ENCODE data around the gene CAMKMT.

Gene CAMKMT

DNA sequence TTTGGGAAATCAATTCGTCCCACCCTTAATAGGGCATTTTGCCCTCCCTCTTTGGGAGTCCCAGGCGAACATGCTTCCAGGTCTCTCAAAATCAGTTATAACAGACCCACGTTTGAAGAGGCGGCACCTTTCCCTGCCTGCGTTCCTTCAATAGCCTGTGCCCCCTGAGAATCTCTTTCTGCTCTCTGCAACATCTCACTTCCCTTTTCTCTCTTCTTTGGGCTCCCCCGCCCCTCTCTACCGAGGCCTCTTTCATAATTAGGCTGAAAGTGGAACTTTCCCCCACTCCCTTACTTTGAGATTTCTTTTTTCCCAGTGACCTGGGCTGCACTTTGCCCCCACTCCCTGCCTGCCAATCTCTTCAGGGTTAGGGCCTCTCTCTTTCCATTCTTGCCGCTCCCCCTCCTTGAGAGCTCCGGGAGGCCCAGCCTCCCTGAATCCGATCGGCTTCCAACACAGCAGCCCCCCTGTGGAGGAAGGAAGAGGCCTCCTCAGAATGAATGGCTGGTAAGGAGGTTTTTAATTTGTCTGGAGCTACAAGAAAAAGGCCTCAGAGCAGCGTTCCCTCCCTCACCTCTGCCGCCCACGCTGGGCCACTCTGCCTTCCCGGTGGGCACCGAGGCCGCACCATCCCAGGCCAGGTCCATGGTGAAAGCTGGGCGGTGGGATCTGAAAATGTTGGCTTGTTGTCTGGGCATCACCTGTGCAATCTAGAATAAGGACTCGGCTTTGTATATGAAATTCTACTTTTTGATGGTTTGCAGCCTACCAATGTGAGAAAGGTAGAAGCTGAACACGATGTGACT, 417.1 kb downstream of the CAMKMT start:
- DNase-seq, result no peak

GRCh38 chr2:44779793-44780192, 418.0 kb downstream of the CAMKMT start:
- DNase-seq, result no peak

DNA sequence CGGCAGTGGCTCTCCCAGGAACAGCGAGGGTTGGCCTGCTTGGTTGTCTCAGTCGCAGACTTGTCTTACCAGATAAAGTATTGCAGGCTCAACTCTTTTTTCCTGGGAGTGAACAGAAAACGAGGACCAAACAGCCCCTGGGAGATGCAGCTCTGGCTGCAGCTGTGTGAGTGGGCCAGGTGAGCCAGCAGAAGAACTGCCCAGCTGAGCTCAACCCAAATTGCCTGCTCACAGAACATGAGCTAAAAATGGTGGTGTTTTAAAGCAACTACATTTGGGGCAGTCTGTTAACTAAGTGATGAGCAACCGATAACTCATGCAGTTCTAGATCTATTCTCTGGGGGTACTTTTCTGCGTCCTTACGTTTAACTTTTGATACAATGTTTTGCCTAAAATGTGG, 418.7 kb downstream of the CAMKMT start:
- no peak for DNase-seq

- DNase-seq, result no peak
These were observed 423.7 kb downstream of the CAMKMT start for GRCh38 chr2:44785433-44785832.

- DNase-seq, result no peak
These were observed 424.5 kb downstream of the CAMKMT start for GRCh38 chr2:44786045-44786816.

DNA sequence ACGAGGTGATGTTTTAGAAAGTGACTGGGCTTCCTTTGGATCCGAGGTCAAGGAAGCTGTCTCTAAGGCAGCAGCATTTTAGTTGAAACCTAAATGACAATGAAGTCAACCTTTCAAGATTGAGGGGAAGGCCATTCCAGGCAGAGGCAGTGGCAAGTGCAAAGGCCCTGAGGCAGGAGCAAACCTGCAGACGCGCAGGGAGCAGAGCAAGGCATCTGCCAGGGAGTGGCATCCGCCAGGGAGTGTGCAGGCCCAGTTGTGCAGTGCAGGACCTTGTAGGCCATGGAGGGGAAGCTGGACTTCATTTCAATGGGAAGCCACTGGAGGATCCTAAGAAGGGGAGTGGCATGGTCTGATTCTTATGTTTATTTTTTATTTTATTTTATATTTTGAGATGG, 425.1 kb downstream of the CAMKMT start:
- DNase-seq, result no peak

GRCh38 chr2:44787663-44788062, 425.9 kb downstream of the CAMKMT start:
- no peak for DNase-seq

- no peak for DNase-seq
These were observed 427.7 kb downstream of the CAMKMT start for GRCh38 chr2:44789446-44789845.

- no peak for DNase-seq
These were observed 428.4 kb downstream of the CAMKMT start for GRCh38 chr2:44789971-44790721.

- no peak for DNase-seq
These were observed 431.6 kb downstream of the CAMKMT start for GRCh38 chr2:44793322-44793870.

DNA sequence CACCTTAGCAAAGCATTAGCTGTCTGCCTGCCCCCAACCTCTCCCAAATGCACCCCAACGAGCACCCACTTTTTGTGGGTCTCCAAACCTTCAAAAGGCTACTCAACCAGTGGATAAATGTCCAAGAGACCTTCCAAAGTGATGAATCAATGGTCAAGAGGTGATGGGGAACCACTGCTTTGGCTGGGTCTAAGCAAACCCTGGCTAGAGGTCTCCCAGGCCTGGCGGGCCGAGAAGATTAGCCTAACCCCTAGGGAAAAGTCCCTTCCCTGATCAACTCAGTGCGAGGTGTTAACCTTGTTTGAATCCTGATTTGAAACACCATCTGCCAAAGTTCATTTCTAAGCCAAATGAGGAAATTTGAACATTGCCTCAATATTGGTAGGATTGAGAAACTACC, 435.0 kb downstream of the CAMKMT start:
- DNase-seq, result no peak

DNA sequence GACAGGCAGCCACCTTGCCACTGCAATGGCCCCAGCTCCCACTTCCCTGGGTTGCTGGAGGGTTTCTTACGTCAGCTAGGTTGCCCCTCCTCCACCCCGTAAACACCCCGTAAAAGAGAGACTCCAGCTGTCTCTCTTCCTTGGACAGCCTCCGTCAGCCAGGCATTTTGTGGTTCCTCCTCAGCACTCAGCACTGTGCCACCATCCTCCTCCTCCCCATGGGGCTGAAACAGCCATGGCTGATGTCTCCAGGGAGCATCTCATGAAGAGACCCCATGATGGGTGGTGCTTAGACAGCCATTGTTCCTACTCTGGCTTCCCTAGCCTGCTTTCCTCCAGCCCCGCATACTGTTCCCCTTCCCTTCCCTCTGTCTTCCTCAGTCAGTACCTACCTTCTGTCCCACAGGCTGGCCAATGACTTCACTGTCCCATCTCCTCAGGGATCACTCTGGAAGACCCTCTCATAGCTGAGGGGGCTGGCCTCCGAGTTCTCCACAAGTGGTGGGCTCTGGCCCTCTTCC, 436.5 kb downstream of the CAMKMT start:
- DNase-seq, result no peak

DNA sequence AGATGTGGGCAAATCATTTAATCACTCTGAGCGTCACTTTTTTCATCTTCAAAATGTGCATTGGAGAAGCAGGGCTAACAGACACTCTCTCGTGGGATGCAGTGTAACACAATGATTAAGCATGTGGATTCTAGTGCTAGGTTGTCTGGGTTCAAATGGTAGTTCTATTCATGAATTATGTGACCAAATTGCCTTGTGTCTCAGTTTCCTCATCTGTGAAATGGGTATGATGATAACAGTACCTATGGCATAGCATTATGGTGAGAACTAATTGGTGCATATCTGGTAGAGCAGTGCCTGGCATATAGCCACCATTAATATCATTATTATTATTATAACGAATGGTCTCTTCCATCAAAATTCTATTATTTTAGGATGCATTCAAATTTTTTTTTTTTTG, 437.4 kb downstream of the CAMKMT start:
- DNase-seq, result no peak

DNA sequence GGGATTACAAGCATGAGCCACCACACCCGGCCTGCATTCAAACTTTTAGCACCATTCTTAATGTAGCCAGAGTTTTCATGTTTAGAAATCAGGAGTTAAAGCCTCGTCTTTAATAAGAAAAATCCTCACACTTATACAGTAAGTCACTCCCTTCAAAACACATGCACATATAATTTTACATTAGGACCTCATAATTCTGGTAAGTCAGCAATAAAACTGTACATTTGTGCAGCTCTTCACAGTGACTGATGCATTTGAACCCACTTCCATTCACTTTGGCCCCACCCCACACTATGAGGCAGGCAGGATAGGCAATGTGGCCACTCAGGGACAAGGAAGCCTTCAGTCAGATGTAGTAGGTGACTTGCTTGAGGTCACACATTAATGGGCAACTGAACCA, 438.0 kb downstream of the CAMKMT start:
- no peak for DNase-seq

- DNase-seq, result no peak
These were observed 439.6 kb downstream of the CAMKMT start for GRCh38 chr2:44801289-44801840.

DNA sequence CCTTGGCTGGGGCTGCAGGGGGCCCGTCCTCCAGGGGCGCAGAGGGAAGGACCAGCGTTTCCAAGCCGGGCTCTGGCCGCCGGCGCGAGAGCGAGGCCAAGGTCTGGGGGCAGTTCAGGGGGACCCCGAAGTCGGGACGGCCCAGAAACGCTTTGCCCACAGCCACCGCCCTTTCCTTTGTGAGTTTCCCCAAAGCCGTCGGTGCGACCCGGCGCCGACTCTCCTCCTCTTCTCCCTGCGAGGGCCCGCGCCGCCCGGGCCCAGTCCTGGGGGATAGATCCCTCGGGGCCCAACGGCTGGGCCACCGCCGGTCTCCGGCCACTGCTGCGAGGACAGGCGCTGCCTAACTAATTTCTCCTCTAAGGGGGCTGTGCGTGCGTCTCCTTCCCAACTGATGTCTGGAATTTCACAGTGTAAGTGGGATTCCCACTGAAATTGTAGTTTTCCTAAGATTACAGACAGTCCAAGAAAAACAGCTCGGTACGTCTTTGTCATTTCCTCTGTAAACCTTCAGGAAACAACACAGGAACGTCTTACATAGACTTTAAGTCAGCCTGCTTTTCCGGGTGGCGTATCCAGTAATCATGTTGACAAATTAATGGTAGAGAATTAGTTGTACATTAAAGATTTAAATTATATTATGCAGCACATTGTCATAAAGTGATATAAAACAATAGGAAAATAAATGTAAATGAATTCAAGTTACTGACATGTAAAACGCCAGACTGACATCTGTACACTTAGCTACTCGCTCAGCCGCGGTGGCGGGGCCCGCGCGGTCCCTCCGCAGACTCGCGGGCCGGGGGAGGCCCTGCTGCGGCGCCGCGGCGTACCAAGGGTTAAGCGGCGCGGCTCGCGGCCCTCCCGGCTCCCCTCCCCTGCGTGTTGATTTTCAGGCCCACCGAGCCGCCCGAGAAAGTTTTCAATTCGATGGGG, 440.4 kb downstream of the CAMKMT start:
- no peak for DNase-seq

DNA sequence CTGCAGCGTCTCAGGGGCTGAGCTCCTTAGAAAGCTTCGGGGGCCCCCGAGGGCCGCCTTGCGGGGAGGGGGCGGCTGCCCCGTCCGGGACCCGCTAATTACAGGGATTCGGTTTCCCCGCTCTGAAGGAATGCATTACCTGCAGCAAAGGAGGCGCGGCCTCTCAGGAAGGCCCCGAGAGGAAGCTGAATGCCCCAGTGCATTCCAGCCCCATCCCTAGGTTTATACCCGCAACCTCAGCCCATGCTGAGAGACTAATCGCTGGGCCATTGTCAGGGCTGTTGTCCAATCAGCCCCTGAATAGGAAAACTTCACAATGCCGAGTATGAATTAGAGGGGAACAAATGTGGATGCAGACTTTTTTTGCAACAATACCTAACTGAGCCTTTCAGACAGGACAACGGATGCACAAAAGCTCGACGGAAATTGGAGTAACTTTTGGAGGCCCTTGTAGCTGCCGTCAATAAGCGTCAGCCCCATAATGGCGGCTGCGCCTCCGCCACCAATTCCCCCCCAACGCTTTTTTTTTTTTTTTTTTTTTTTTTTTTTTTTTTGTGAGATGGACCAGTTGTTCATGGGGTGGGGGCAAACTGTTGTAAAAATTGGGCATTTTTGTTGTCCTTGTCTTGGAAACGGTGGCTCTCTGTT, 441.2 kb downstream of the CAMKMT start:
- DNase-seq, result no peak

DNA sequence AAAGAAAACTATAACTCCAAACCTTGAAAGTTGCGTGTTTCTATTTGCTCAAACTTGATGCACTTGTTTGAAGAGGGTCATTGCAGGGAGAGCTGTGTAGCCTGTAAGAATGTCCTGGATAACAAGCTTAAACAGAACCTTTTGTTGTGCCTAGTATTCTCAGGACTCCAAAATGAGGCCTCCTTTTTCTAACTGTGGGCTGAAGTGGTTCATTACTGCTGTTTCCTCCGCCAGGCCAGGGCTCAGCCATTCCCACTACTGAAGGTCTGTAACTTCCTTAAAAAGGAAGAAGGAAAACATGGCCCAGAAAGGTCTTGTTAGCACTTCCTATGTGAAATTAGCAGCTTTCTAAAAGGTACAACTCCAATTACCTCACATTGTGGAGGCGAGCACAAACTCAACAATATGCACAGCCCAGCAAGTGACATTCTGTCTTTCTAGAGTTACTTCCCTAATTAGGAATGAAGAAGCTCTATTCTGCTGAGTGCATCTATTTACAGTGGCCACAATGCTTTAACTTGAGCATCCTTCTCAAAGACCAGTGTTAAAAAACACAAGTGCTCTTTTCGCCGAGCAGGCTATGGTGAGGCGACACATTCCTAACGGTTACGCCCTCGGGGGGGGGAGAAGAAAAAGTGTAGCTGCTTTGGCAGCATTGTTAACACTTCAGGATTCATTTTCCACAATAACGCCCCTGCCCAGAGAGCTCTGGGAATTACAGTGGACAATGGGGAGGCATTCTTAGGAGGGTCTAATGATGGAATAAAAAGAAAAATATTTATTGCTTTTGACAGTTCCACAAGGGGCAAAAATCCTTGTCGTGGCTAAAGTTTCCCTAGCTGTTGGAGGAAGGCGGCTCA, 442.9 kb downstream of the CAMKMT start:
- no peak for DNase-seq

GRCh38 chr2:44805401-44806235, 443.9 kb downstream of the CAMKMT start:
- DNase-seq, result no peak

Measured in activated CD4-positive, alpha-beta T cell treated with anti-CD3 and anti-CD28 coated beads for 4 hours (primary cell).